ENCODE results near the gene RGL1. TPM values are rescaled to one million over a fixed set of nuclear protein-coding genes. Genes with fewer than 3 reads are reported as not detected.

RGL1 gene
- total RNA-seq, 1 donor from 2014 or later: 0.26 TPM

Other genes starting within 250 kb of the RGL1 start
- gene NCF2, start 214.7 kb upstream of the RGL1 start, total RNA-seq: 96.4 and 202 TPM in 2 replicates
- gene ARPC5, start 169.3 kb upstream of the RGL1 start, total RNA-seq: 95.3 and 182 TPM in 2 replicates
- not detected in 2 replicates for gene APOBEC4, start 151.8 kb upstream of the RGL1 start, total RNA-seq
- 0.13 TPM in 1 of 2 replicates, not detected in the other for gene COLGALT2, start 232.6 kb downstream of the RGL1 start, total RNA-seq
- 52.4 and 65.0 TPM in 2 replicates for gene TSEN15, start 246.6 kb downstream of the RGL1 start, total RNA-seq

Measured in bronchial epithelial cell (primary cell).